Activated T-helper 1 cell treated with anti-CD3 and anti-CD28 coated beads, Interleukin-2, amount 50 U/mL, for 16 hours (primary cell): Measurements from ENCODE around the gene PTPRG.

ENCODE experiments used
- DNase-seq, 2 donors: peaks; one replicate each; pipeline ENCODE4 v3.0.0-alpha.2; 2020; ENCODE audit warnings: low read depth in 1 of 2, low spot score in 1 of 2

Gene PTPRG

DNA sequence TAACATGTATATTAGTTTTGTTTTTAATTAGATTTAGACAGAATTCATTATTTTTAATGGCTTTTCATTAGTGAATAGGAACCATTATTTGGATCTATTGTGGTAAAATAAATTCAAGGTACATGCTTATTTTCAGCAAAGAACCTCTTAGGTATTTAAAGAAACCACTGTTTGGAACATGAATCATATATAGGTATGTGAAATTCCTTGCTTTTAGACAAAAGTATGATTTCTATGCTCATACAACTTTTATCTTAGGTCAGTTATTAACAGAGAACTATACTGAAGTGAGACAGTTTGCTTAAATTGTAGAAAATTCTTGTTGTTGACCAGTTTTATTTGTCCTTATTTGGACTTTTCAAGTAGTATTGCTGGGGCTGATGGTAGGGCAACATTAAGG is 422.1 kb downstream of the PTPRG start:
- DNase-seq = no peak

DNA sequence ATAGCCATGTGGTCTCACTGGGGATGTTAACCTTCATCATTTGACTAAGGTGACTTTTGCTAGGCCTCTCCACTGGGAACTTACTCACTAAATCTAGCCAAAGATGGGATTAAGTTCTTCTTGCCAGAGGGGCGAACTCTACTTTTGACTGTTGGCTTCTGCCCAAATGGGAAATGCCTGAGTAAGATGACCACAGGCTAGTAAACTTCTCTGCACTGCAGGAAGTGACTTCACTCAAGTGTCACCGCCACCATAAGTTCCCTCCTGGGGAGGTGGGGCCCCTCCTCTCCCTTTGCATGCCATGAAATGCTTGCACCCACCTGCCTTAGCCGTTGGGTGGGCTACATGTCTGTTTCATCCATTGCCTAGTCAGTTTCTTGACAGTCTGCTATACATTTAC is 423.6 kb downstream of the PTPRG start:
- DNase-seq = no peak

- no peak for DNase-seq
These were observed 425.1 kb downstream of the PTPRG start for GRCh38 chr3:61986473-61986872.

DNA sequence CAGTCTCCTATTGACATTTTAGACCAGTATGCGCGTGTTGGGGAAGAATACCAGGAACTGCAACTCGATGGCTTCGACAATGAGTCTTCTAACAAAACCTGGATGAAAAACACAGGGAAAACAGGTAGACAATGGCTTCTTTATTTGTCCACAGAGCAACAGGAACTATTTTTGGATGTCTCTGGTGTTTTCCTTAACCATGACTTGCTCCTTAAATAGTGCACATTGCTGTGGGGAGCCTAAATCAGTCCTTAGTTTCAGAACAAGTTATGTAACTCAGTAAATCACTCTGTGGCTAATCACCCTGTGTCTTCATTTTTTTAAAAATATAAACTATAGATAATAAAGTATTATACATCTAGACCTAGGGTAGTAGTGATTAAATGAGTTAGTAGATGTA is 428.3 kb downstream of the PTPRG start:
- DNase-seq = no peak

- DNase-seq = no peak
These were observed 429.1 kb downstream of the PTPRG start for GRCh38 chr3:61990327-61991027.

- no peak for DNase-seq
These were observed 430.3 kb downstream of the PTPRG start for GRCh38 chr3:61991706-61992105.

DNA sequence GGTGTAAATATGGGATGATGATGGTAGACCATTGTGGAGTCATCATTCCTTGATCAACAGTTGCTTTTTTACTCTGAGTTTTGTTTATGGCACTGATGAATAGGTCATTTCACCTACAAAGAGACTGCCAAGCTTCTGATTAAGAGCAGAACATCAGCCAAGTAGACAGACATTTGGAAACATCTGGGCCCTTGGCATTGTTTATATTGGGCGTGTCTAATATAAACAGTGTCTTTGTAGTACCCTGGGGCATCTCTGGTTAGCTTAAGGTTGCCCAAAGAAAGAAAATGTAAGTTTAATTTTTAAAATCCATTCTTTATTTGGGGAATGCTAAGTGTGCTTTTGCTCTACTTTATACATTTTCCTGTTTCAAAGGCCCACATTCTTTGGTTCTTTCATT is 435.0 kb downstream of the PTPRG start:
- no peak for DNase-seq

DNA sequence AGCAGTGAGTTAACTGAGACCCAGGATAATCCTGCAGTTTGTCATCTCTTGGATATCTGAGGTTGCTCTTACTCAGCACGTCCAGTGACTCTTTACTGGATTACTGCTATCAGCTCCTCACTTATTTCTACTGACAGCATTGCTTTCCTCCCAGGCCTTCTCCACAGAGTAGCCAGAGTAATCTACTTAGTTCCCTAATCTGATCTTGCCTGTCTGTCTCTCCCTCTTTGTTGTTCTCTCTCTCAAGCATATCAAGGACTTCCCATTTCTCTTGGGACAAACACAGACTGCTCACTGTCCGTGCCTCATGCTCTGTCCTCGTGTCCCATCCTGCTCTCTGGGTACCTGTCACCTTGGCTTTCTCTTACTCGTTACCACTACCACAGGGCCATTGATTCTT is 435.7 kb downstream of the PTPRG start:
- no peak for DNase-seq

DNA sequence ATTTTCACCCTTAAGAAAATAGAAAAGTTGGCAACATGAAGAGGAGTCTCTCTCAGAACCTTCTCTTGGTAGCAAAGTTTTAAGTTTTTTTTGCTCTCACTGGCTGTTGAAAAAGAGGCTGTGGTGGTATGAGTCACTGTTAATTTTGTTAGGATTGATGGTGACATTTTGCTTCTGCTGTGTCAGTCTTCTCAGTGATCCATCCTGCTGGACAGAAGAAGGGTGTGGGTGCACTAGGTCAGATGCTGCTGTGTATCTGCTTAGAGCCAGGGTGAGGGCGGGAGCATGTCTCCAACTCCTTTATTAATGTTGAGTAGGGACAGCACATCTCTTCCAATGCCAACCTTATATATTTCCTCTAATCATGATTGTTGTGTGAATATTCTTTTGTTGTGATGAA is 442.5 kb downstream of the PTPRG start:
- no peak for DNase-seq

GRCh38 chr3:62007036-62007435 is 445.7 kb downstream of the PTPRG start:
- no peak for DNase-seq

DNA sequence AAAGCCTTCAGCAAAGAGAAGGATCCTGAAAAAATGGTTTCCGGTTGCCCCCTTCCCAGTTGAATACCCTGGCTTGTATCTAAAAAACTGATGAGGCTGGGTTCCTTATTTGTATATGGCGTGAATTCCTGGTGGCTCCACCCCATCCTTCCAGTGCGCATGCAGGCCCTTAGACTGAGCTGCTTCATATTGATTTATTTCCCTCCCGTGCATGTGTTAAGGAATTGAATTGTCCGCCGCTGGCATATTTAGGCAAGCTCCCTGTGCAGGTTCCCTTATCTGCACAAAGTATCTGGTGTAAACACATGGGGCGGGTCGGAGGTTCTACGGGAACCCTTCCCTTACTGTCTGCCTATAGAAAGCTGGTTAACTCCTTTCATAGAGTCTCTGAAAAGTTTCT is 449.6 kb downstream of the PTPRG start:
- DNase-seq = no peak

GRCh38 chr3:62011666-62012065 is 450.3 kb downstream of the PTPRG start:
- DNase-seq = no peak

DNA sequence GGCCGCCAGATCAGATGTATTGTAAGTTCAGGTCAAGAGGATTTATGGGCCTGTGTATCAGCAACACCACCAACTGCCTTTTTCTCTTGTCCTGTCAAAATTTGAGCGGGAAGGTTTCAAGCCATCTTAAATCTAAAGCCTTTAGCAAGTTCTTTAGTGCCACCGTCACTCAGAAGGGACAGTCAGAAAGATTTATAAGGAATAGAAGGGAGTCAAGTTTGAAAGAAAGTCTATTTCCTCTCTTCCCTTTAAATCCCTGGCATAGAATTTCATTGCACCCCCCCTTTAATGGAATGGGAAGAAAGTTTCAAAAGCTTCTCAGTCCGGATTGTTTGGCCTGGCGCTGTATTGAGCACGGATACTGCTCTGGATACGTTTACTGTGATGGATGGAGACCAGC is 452.6 kb downstream of the PTPRG start:
- DNase-seq = no peak

DNA sequence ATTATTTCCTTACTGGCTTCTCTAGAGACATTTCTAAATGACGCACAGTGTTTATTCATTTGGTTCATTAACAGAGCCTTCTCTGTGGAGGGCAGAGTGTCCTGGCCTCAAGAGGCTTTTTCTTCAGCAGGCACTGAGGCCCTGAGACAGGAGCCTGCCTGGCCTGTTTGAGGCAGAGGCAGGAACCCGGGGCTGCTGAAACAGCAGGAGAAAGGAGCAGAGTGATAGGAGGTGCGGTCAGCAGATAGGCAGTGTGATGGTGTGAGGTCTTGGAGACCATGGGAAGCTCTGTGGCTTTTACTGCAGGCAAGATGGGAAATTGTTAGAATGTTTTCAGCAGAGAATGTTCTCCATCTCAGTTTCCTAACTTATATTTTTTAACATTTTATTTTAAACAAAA is 453.7 kb downstream of the PTPRG start:
- DNase-seq = no peak

DNA sequence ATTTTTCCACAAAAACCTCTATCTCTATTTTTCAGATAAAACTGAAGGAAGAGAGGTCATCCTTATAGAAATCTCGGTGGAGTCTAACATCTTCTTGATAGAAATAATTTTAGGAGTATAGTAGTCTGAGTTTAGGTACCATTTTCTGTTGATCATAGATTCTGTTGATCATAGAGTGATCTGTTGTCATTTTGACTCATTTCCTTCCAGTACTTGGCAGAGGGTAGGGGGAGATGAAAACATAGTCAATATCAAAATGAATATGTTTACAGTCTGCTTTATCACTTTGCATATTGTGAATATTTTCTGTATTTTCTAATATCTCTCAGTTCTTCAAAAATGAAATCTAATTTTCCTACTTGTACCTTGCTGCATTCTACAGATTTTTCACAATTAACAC is 458.5 kb downstream of the PTPRG start:
- no peak for DNase-seq

- DNase-seq = no peak
These were observed 459.3 kb downstream of the PTPRG start for GRCh38 chr3:62020706-62021105.

GRCh38 chr3:62022312-62022711 is 460.9 kb downstream of the PTPRG start:
- DNase-seq = no peak

DNA sequence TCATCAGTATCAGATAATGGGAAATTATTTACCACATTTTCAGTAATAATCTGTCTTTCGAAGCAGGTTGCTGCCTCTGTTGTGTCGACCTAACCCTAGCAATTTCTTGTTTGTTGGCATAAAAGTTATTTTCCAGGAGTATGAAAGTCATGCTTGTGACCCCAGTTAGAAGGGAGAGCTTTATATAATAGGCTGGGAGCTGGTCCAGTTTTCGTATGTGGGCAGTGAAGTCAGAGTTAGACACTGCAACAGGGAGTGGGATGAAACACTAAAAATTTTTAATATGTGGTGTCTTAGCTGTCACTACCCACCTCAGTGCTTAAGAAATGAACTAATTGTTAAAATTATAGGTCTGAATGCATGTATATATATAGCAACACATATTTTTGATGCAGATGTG is 463.5 kb downstream of the PTPRG start:
- no peak for DNase-seq

DNA sequence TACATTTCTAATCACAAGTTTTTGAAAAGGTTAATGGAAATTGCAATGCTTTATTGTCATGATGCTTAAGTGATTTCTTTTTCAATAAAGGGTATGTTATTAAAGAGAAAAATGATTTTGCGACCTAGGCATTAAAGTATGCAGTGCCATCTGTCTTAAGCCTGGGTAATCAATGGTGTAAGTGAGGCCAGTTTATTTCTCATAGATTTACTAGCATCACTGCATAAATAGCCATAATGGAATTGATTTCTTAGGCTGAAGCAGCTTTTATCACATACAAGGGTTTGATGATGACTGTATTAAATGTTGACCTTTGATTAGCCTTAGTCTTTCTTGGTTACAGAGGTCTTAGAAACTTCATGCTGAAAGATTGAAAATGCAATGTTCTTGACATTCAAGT is 464.5 kb downstream of the PTPRG start:
- DNase-seq = no peak

DNA sequence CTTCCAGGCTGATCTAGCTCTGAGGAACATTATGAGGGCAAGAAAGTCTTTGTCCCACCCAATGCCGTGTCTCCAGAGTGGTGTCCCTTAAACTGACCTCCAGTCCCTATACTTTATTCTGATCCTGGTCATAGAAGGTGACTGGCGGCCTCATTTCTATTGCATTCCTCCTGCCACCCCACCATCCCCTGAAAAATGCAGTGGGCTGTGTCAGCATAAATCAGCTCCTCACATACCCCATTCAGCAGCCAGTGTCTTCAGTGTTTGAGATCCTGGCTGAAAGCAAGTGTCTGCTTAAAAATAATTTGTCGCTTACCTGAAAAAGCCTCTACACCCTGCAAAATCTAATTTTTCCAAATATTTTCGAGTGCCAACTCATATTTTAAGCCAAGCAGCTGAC is 465.9 kb downstream of the PTPRG start:
- DNase-seq = no peak

GRCh38 chr3:62027796-62028195 is 466.4 kb downstream of the PTPRG start:
- no peak for DNase-seq

DNA sequence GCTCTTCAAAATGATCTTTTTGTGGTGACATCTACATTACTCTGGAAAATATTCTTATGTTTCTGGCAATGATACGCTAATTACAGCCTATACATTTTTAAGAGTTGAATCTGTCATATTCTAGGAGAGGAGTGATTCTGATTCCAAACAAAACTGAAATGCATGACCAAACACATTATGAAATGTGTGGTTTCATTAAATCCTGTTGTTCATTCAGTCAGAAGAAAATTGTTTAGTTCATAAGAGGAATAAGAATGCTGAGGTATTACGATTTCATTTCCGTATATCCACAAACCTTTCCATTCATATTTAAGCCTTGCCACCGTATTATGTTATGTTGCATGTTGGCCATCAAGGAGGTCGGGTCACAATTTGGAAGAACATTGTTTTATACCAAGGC is 466.9 kb downstream of the PTPRG start:
- DNase-seq = no peak

GRCh38 chr3:62032738-62033137 is 471.4 kb downstream of the PTPRG start:
- DNase-seq = no peak
